ENCODE results near the gene TXNDC11. TPM values are rescaled to one million over a fixed set of nuclear protein-coding genes. Genes with fewer than 3 reads are reported as not detected.

Gene TXNDC11
- total and polyA plus RNA-seq, 9 of the 15 experiments (the other 6 are each of a cell fraction or from before 2014, with no cell fraction given), result 0.66 to 32.6 (median 26.2) TPM

DNA sequence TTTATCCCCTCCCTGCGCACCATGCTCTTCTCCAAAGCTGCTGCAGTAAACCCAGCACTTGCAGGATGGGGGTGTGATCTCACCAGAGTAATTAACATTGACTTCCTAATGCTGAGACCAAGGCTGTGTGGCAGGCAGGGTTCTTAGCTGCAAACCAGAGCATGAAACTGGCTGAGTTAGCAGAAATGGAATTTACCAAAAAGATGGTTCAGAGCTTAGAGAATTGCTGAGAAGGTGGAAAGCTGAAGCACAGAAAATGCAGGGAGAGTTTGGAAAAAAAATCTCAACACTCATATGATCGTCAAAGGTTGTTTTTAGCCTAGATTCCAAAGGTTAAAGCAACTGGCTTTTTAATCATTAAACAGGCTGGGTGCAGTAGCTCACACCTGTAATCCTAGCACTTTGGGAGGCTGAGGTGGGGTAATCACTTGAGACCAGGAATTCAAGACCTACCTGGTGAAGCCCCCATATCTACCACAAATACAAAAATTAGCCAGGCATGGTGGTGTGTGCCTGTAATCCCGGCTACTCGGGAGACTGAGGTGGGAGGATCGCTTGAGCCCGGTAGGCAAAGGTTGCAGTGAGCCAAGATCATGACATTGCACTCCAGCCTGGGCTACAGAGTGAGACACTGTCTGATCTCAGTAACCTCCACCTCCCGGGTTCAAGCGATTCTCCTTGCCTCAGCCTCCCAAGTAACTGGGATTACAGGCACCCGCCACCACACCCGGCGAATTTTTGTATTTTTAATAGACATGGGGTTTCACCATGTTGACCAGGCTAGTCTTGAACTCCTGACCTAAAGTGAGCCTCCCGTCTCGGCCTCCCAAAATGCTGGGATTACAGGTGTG, 6.0 kb upstream of the TXNDC11 start:
- Histone ChIP-seq H3K4me2 (ENCODE audit: insufficient read depth, low read length) (no peak overlapping the region), H3K9me1 (ENCODE audit: control insufficient read depth, insufficient read depth, low read length) (no peaks in the 10 kb centered on the region), H3K4me1 (replicated peaks in 1 of 2; ENCODE audit: control insufficient read depth in 2 of 2, insufficient read depth in 2 of 2, low read length in 2 of 2) (peaks cover 4 to 6% of the 10 kb centered on the region in 2 experiments; a peak in 4 of 5 replicates), H2AFZ (ENCODE audit: low read depth, low read length) (no peak overlapping the region), H4K20me1 (replicated peaks; ENCODE audit: control insufficient read depth, insufficient read depth, low read length) (no peaks in the 10 kb centered on the region), H3K27ac (ENCODE audit: extremely low read depth, low read depth, low read length) (no peak overlapping the region), H3K9me3 (replicated peaks; ENCODE audit: control insufficient read depth, insufficient read depth, low read depth, low read length) (no peaks in the 10 kb centered on the region), H3K4me3 (no peak overlapping the region), H3K9ac (ENCODE audit: insufficient read depth in 1 of 2, low read depth in 2 of 2, low read length in 2 of 2) (no peak overlapping the region), H3K27me3 (ENCODE audit: control insufficient read depth in 2 of 2, insufficient read depth in 2 of 2, low read length in 2 of 2) (no peaks in the 10 kb centered on the region), H3K36me3 (ENCODE audit: control insufficient read depth, insufficient read depth, low read length) (peaks cover 47% of the 10 kb centered on the region; the same call in 2 of the 3 replicates), H3K79me2 (ENCODE audit: control insufficient read depth, insufficient read depth, low read length) (peaks cover 3% of the 10 kb centered on the region; the same call in 1 of the 3 replicates)
- intact Hi-C loops (cut with micrococcal nuclease) (no loop called here), in situ Hi-C loops (cut with MboI) (no loop called here)
- ChIA-PET POLR2A (interaction anchor here (1.0 kb wide), 1 partner anchor 87 kb away, joined by 5 read pairs; no protein-coding TSS in a partner anchor), CTCF (ENCODE audit: low intra/inter-chr PET ratio) (no interaction called here)
- ATAC-seq (no peak), DNase-seq (ENCODE audit: extremely low read depth in 1 of 4, low spot score in 3 of 4) (no peak), FAIRE-seq (no peak)
- BruUV-seq (replicated peaks), result no TSS peak
- 88% methylated on average over 13 of the region's 13 CpGs for WGBS (ENCODE audit: insufficient coverage, low coverage, missing lambda C conversion rate)
- no peak for TF ChIP-seq RBM14 (IDR thresholded peaks at IDR 0.05; ENCODE audit: borderline replicate concordance, insufficient read depth, low read depth, low read length)
- TF ChIP-seq ZNF316 (IDR thresholded peaks at IDR 0.05), result peak; percentile 81
- peak; percentile 50; the same call in 1 of the 2 replicates for TF ChIP-seq MAFG (tag; conservative IDR thresholded peaks at IDR 0.05)
- no peak for TF ChIP-seq POLR2H (tag; IDR thresholded peaks at IDR 0.05; ENCODE audit: low read depth)
- peak; percentile 59; the same call in 1 of the 2 replicates for TF ChIP-seq MAFF (IDR thresholded peaks at IDR 0.05; ENCODE audit: low read length)
- peak; percentile 81 for TF ChIP-seq C11orf30 (IDR thresholded peaks at IDR 0.05; ENCODE audit: low read depth)
- peak; percentile 36; the same call in 1 of the 2 replicates for TF ChIP-seq MAFK (IDR thresholded peaks at IDR 0.05; ENCODE audit: low read length)
